GM18519 (cell line): ENCODE data around the gene MTO1.
"Not testable (repeated sequence)": the region's sequence is repeated elsewhere in the genome, so short reads cannot be mapped to it uniquely, and the experiment has no call there.

Source experiments
- ATAC-seq: cut with Tn5 transposase; IDR thresholded peaks from one replicate; pipeline ENCODE4 v1.9.1; 2021; ENCODE audit warnings: mild to moderate bottlenecking, moderate library complexity; ENCODE audit not compliant: unreplicated experiment, low FRiP score

Gene MTO1

DNA sequence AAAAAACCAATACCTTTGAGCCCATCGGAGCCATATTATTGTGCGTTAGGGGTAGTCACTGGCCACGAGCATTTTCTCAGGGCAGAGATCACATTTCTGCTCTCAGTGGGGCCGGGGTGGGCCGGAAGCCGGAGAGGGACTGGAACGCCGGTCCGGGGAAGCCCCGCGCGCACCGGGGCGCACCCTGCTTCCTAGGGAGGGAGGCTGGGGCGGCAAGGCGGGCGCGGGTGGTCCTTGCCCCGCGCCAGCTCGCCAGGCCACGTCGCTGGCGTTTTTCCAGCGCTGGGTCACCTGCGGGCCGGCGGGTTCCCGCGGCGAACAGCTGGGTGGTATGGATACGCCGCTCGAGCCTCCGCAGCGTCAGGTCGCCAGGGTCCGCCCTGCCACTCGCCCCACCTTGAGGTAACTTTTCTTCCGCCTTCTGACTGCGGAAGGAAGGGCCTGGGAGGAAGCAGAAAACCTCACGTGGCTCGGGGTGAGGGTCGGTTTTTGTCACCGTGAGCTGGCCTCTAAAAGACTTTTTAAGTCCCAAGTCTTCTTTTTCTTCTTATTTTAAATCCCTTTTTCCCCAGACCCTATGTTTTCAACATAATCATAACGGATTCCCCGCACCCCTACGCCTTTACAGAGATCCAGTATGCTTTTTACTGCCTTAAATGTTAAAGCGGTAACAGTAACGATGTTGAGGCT is 62.0 kb downstream of the MTO1 start:
- peak; percentile 43 for ATAC-seq

DNA sequence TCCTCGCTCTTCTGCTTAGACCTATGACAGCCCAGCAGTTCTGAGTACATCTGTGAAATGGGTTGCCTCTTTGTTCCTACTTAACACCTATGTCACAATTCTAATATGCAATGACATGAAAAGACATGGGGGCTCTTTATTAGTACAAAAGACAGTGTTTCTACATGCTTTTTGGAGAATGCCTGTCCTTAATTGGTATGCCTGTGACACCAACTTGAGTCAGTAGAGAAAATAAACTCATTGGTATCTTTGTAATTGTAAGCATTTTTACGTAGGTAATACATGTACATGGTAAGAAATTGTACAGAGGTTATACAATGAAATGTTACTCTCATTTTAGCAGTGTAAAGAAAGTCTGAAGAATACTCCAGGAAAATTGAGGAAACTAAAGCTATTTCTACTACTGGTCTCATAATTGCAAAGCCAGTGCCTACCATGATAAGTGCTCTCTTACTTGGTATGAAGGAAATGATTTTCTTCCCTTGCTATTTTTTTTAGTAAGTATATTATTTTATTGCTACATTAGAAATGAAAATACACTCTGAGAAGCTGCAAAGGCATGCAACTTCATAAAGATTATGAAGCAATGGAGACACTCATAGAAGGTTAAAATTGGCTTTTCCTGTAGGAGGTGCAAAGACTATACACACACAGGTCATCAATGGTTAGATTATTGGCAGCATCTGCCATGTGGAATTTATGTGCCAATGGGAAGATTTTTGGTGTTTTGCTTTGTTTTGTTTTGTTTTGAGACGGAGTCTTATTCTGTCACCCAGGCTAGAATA is 64.2 kb downstream of the MTO1 start:
- ATAC-seq, result no peak

DNA sequence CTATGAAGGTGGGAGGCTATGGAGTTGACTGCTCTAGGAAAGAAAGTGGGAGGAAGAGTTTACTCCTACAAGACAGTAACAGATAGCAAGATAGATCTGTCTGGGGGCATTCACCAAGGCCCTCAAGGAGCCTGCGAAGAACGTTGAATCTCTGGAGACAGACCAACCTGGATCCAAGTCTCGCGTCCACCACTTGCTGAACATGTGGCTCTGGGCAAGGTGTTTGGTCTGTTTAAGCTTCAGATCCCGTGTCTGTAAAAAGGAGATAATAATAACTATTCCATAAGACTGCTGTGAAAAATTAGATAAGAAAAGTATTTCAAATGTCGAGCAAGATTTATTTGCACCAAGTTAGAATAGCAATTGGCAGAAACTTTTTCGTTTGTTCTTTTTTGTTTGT is 67.4 kb downstream of the MTO1 start:
- ATAC-seq, result no peak

DNA sequence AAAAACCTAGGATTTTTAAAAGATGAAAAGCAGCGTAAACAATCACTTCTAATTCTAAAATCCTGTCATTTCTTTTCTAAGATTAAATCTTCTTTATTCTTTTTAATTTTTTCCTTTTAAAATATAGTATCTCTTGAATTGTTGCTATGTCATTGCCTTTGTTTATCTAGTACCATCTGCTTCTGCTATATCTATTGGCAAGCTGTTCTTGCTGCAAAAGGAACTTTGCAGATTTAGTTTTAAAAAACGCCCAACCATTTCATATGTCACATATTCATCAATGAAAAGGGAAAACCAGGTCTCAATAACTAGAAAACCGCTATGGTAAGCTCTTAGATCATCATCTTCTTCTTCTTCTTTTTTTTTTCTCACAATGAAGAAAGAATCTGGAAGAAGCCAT is 70.8 kb downstream of the MTO1 start:
- ATAC-seq, result no peak

DNA sequence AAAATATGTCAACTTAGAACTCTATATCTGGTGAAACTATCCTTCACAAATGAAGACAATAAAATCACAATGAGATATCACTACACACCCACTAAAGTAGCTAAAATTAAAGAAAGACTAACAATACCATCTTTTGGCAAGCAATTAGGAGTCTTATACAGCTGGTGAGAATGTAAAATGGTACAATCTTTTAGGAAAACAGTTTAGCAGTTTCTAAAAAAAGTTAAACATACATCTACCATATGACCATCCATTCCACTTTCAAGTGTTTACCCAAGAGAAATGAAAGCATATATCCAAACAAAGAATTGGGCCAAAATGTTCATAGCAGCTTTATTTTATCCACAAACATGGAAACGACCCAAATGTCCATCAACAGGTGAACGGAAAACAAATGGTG is 73.1 kb downstream of the MTO1 start:
- ATAC-seq, result no peak

DNA sequence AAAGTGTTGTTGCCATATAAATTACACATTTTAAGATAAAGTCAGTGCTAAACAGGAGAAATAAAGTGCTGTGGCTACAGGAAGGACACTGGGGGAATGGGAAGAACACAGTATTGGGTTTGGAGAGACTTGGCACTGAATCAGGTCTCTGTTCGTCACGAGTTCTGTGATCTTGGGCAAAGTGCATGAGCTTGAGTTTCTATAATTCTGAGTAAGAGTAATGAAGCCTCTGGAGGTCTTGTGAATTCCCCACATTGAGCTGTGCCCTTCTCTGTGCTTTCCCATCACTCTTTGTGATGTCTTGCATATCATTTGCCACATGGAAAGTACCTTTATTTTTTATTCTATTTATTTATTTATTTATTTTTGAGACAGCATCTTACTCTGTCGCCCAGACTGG is 76.1 kb downstream of the MTO1 start:
- no peak for ATAC-seq

DNA sequence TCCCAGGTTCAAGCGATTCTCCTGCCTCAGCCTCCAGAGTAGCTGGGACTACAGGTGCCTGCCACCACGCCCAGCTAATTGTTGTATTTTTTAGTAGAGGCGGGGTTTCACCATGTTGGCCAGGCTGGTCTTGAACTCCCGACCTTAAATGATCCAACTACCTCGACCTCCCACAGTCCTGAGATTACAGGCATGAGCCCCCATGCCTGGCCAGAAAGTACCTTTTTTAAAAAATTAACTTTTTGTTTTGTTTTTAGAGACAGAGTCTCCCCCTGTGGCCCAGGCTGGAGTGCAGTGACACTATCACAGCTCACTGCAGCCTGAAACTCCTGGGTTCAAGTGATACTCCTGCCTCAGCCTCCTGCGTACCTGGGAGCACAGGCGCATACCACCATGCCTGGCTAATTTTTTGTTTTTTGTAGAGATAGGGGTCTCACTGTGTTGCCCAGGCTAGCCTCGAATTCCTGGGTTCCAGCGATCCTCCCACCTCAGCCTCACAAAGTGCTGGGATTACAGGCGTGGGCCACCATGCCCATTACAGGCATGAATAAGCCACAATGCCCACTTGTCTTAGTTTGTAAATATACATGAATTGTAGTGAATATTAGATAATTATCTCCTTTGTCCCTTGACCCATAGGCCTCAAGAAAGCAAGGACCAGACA is 76.7 kb downstream of the MTO1 start:
- no peak for ATAC-seq

DNA sequence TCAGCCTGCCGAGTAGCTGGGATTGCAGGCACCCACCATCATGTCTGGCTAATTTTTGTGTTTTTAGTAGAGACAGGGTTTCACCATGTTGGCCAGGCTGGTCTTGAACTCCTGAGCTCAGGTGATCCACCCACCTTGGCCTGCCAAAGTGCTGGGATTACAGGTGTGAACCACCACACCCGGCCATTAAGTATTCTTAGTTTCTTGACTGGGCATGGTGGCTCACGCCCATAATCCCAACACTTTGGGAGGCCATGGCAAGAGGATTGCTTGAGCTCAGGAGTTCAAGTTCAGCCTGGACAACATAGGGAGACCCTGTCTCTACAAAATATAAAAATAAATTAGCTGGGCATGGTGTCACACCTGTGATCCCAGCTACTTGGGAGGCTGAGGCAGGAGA is 80.9 kb downstream of the MTO1 start:
- not testable (repeated sequence) for ATAC-seq

DNA sequence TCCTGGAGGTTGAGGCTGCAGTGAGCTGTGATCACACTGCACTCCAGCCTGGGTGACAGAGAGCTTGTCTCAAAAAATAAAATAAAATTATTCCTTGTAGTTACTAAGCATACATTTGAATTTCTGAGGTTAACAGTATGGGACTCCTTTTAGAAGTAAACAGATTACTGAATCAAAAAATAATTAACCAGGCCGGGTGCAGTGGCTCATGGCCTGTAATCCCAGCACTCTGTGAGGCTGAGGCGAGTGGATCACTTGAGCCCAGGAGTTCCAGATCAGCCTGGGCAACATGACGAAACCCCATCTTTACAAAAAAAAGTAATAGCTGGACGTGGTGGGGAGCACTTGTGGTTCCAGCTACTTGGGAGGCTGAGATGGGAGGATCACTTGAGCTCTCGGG is 81.4 kb downstream of the MTO1 start:
- no peak for ATAC-seq

DNA sequence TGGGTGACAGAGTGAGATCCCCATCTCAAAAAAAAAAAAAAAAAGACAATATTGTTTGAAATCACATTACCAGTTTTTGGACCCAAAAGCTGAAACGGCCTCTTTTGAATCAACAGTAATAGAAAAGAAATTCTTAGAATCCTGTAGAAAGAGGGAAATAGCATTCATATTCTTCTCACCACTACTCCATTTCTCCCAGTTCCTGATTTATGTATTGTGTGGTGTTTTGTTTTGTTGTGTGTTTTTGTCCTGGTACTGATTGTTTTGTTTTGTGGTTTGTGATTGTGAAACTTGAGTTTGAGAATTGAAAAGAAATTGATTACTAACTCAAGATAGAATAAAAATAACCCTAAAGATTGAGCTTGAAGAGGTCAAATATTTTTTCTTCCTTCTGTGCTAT is 85.5 kb downstream of the MTO1 start:
- no peak for ATAC-seq

DNA sequence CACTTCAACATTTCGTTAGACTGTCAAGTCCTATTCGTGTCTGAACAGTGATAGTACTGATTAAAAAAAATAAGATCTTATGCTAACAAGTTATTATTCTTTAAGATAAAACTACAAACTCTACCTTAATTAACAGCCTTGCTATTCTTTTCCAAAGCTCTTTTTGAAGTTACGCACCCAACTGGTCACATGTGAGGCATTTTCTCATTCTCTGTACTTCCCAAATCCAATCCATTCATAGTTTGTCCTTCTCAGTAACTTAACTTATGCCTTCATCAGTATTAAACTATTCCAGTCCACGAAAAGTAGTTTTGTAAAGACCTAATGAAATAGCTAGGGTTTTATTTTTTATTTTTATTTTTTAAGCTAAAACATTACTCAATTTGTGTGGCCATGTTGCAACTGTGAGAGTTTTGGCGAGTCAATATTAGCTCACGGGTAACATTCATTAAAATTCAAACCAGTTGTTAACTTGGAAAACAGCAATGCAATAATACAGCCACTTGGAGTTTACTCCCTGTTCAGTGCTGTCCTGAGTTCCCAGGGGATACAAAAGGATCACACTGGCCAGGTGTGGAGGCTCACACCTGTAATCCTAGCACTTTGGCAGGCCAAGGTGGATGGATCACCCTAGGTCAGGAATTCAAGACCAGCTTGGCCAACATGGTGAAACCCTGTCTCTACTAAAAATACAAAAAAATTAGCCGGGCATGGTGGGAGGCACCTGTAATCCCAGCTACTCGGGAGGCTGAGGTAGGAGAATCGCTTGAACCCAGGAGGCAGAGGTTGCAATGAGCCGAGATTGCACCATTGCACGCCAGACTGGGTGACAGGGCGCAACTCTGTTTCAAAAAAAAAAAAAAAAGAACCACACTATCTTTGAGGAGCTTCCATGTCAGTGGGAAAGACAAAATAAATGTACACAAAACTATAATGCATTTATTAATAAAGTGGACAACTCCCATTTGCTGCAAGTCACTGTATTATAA is 87.2 kb downstream of the MTO1 start:
- no peak for ATAC-seq

DNA sequence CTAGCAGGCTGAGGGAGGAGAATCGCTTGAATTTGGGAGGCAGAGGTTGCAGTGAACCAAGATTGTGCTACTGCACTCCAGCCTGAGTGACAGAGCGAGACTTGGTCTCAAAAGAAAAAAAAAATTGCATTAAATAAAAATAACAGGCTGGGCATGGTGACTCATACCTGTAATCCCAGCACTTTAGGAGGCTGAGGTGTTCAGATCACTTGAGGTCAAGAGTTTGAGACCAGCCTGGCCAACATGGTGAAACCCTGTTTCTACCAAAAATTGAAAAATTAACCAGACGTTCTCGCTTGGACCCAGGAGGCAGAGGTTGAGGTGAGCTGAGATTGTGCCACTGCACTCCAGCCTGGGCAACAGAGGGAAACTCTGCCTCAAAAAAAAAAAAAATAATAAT is 89.6 kb downstream of the MTO1 start:
- not testable (repeated sequence) for ATAC-seq

DNA sequence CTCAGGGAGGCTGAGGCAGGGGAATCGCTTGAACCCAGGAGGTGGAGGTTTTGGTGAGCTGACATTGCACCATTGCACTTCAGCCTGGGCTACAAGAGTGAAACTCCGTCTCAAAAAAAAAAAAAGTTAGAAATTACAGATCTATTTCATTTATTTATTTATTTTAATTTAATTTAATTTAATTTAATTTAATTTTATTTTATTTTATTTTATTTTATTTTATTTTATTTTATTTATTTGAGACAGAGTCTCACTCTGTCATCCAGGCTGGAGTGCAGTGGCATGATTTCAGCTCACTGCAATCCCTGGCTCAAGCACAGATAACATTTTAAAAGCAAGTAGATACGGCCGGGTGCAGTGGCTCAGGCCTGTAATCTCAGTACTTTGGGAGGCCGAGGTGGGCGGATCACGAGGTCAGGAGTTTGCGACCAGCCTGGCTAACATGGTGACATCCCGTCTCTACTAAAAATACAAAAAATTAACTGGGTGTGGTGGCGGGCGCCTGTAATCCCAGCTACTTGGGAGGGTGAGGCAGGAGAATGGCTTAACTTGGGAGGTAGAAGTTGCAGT is 93.9 kb downstream of the MTO1 start:
- ATAC-seq, result not testable (repeated sequence)

DNA sequence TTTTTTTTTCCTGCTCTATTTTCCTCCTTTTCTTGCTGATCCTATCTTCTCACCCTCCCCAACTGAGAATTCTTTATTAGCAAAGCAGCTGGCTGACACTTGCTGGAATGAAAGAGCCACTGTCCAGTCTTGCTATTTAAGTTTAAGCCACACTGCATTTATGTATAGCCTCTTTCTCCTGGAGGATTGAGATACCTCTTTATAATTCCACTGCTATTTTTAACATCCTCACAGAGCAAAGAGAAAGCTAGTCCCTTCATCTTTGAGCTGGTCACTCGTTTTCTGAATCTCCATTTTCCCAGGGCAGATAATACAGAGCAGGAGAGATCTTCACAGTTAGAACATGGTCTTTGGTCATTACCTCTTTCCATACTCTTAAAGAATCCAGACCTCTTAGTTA is 95.3 kb downstream of the MTO1 start:
- ATAC-seq, result no peak
